H9 (cell line): ENCODE measurements around the gene MLLT3. TPM values are rescaled to one million over a fixed set of nuclear protein-coding genes. Genes with fewer than 3 reads are reported as not detected.

Experiments
- DNase-seq: peaks from one replicate; pipeline ENCODE4 v3.0.0-alpha.2; 2017
- H2AFZ ChIP-seq: one replicate; pipeline ENCODE4 v1.6.1; 2013; ENCODE audit warnings: mild to moderate bottlenecking, low read length, control low read depth, moderate library complexity
- H2AK5ac ChIP-seq: 2 replicates; pipeline ENCODE4 v1.6.1; 2013; ENCODE audit warnings: low read length, control low read depth, mixed read lengths; ENCODE audit not compliant: insufficient read length
- H2BK120ac ChIP-seq: one replicate; pipeline ENCODE4 v1.6.1; 2013; ENCODE audit warnings: low read depth, mild to moderate bottlenecking, low read length, control low read depth, inconsistent platforms; ENCODE audit not compliant: poor library complexity, severe bottlenecking
- H2BK12ac ChIP-seq: 2 replicates; pipeline ENCODE4 v1.6.1; 2013; ENCODE audit warnings: low read length, control low read depth, mixed read lengths, low read depth; ENCODE audit not compliant: insufficient read length
- H2BK15ac ChIP-seq: 2 replicates; pipeline ENCODE4 v1.6.1; 2013; ENCODE audit warnings: low read depth, low read length, control low read depth
- H2BK20ac ChIP-seq: one replicate; pipeline ENCODE4 v1.6.1; 2013; ENCODE audit warnings: low read depth, mild to moderate bottlenecking, low read length, control low read depth, inconsistent platforms; ENCODE audit not compliant: poor library complexity, severe bottlenecking
- H2BK5ac ChIP-seq: 2 replicates; pipeline ENCODE4 v1.6.1; 2013; ENCODE audit warnings: low read length, control low read depth, mixed read lengths; ENCODE audit not compliant: insufficient read length
- H3K14ac ChIP-seq: 2 replicates; pipeline ENCODE4 v1.6.1; 2013; ENCODE audit warnings: low read length, control low read depth; ENCODE audit not compliant: insufficient read depth
- H3K18ac ChIP-seq: 2 replicates; pipeline ENCODE4 v1.6.1; 2013; ENCODE audit warnings: low read depth, mild to moderate bottlenecking, mixed read lengths, low read length, control low read depth; ENCODE audit not compliant: insufficient read length
- H3K23ac ChIP-seq: 2 replicates; pipeline ENCODE4 v1.6.1; 2013; ENCODE audit warnings: low read length, control low read depth, mixed read lengths, low read depth; ENCODE audit not compliant: insufficient read length
- H3K23me2 ChIP-seq: 2 replicates; pipeline ENCODE4 v1.6.1; 2013; ENCODE audit warnings: low read depth, mild to moderate bottlenecking, mixed read lengths, low read length, control low read depth; ENCODE audit not compliant: insufficient read length, poor library complexity, severe bottlenecking
- H3K27ac ChIP-seq: 2 replicates; pipeline ENCODE4 v1.5.1; 2013; ENCODE audit warnings: low read length, control low read depth, mixed read lengths, low read depth; ENCODE audit not compliant: insufficient read length
- H3K27me3 ChIP-seq: 2 replicates; pipeline ENCODE4 v1.6.1; 2013; ENCODE audit warnings: low read length, control low read depth, inconsistent platforms; ENCODE audit not compliant: insufficient read depth
- H3K4ac ChIP-seq: 2 replicates; pipeline ENCODE4 v1.6.1; 2013; ENCODE audit warnings: low read depth, mild to moderate bottlenecking, control low read depth, inconsistent platforms, low read length, moderate library complexity
- H3K4me1 ChIP-seq: 2 replicates; pipeline ENCODE4 v1.6.1; 2013; ENCODE audit warnings: low read length, control low read depth, inconsistent platforms; ENCODE audit not compliant: insufficient read depth
- H3K4me2 ChIP-seq: 2 replicates; pipeline ENCODE4 v1.6.1; 2013; ENCODE audit warnings: low read length, control low read depth, mixed read lengths; ENCODE audit not compliant: insufficient read length, insufficient read depth
- H3K56ac ChIP-seq: 2 replicates; pipeline ENCODE4 v1.6.1; 2013; ENCODE audit warnings: low read depth, mild to moderate bottlenecking, mixed read lengths, low read length, control low read depth; ENCODE audit not compliant: insufficient read length
- H3K79me1 ChIP-seq: 2 replicates; pipeline ENCODE4 v1.6.1; 2013; ENCODE audit warnings: low read depth, mild to moderate bottlenecking, moderate library complexity, low read length, control low read depth, inconsistent platforms; ENCODE audit not compliant: insufficient read depth, poor library complexity, severe bottlenecking
- H3K79me2 ChIP-seq: 2 replicates; pipeline ENCODE4 v1.6.1; 2013; ENCODE audit warnings: low read length, control low read depth, inconsistent platforms; ENCODE audit not compliant: insufficient read depth
- H3K9ac ChIP-seq: 2 replicates; pipeline ENCODE4 v1.6.1; 2013; ENCODE audit warnings: low read length, control low read depth, mixed read lengths; ENCODE audit not compliant: insufficient read length; ENCODE audit errors: extremely low read depth
- H3K9me3 ChIP-seq: one replicate; pipeline ENCODE4 v1.6.1; 2013; ENCODE audit warnings: low read depth, low read length, inconsistent platforms; ENCODE audit not compliant: control insufficient read depth
- H3T11ph ChIP-seq: one replicate; pipeline ENCODE4 v1.6.1; 2013; ENCODE audit warnings: mild to moderate bottlenecking, low read length, control low read depth, inconsistent platforms
- H4K20me1 ChIP-seq: one replicate; pipeline ENCODE4 v1.6.1; 2013; ENCODE audit not compliant: control insufficient read depth, insufficient read length, insufficient read depth
- H4K5ac ChIP-seq: 2 replicates; pipeline ENCODE4 v1.6.1; 2013; ENCODE audit warnings: low read depth, mild to moderate bottlenecking, mixed read lengths, low read length, control low read depth; ENCODE audit not compliant: insufficient read length
- H4K8ac ChIP-seq: replicated peaks from 2 replicates; pipeline ENCODE4 v1.6.1; 2013; ENCODE audit warnings: low read length, control low read depth, mixed read lengths, low read depth; ENCODE audit not compliant: insufficient read length
- H4K91ac ChIP-seq: 2 replicates; pipeline ENCODE4 v1.6.1; 2013; ENCODE audit warnings: low read depth, mild to moderate bottlenecking, moderate library complexity, mixed read lengths, low read length, control low read depth; ENCODE audit not compliant: insufficient read length
- H3K27ac Mint-ChIP-seq, 3 experiments: 2 replicates in 2 of 3; 3 replicates in 1 of 3; pipeline ENCODE4 v1.8.0; 2020 to 2021; ENCODE audit warnings: mixed read lengths in 3 of 3, mild to moderate bottlenecking in 1 of 3, moderate library complexity in 1 of 3
- H3K27me3 Mint-ChIP-seq: 2 replicates; pipeline ENCODE4 v1.8.0; 2021; ENCODE audit warnings: low read depth, mild to moderate bottlenecking, moderate library complexity, mixed read lengths
- H3K36me3 Mint-ChIP-seq, 3 experiments: 2 replicates in 2 of 3; 3 replicates in 1 of 3; pipeline ENCODE4 v1.8.0; 2020 to 2021; ENCODE audit warnings: low read depth in 3 of 3, mixed read lengths in 3 of 3; ENCODE audit not compliant: insufficient read depth in 1 of 3
- H3K4me1 Mint-ChIP-seq, 2 experiments: 2 replicates each; pipeline ENCODE4 v1.8.0; 2020; ENCODE audit warnings: mixed read lengths in 2 of 2
- H3K4me3 Mint-ChIP-seq, 2 experiments: 2 replicates in 1 of 2; 3 replicates in 1 of 2; pipeline ENCODE4 v1.8.0; 2020 to 2021; ENCODE audit warnings: mild to moderate bottlenecking in 2 of 2, mixed read lengths in 2 of 2, moderate library complexity in 1 of 2
- H3K9me3 Mint-ChIP-seq, 2 experiments: 2 replicates in 1 of 2; 3 replicates in 1 of 2; pipeline ENCODE4 v1.8.0; 2020; ENCODE audit warnings: mild to moderate bottlenecking in 2 of 2, mixed read lengths in 2 of 2, moderate library complexity in 1 of 2
- CTCF ChIP-seq: fragments of 200-600 bp; sonication (generic); conservative IDR thresholded peaks from 3 replicates; pipeline ENCODE4 v1.8.0; 2021; ENCODE audit warnings: antibody characterized with exemption, mild to moderate bottlenecking
- WGBS: extraction: QIAGEN DNeasy Blood & Tissue Kit; methylation state at CpG from one replicate; pipeline ENCODE4 v1.1.7; 2013; ENCODE audit warnings: missing lambda C conversion rate, low lambda C conversion rate, mixed read lengths; ENCODE audit not compliant: insufficient read length; ENCODE audit errors: extremely low coverage; 5-methylcytosine and 5-hydroxymethylcytosine counted together
- total RNA-seq: library from RNA; stranded (reverse); gene quantifications from 2 replicates; pipeline ENCODE4 v1.2.1, GENCODE V29; 2021

MLLT3 gene
- total RNA-seq, 1 experiment from 2014 or later, result 3.9 TPM

- no peak for DNase-seq
Measured at GRCh38 chr9:20310024-20310423, 312.3 kb downstream of the MLLT3 start.

More at GRCh38 chr9:20310024-20310423, 312.3 kb downstream of the MLLT3 start:
- no peak overlapping the region for H3K4ac ChIP-seq
- H4K20me1 ChIP-seq, result no peaks in the 10 kb centered on the region
- H3K27ac ChIP-seq, result no peak overlapping the region
- H3K79me1 ChIP-seq, result no peaks in the 10 kb centered on the region
- H3K14ac ChIP-seq, result no peak overlapping the region
- no peak overlapping the region for H4K91ac ChIP-seq
- Mint-ChIP-seq H3K36me3 (peaks cover 0 to 10% (median 4%) of the 10 kb centered on the region in 3 experiments; a peak in 4 of 7 replicates), H3K9me3 (no peaks in the 10 kb centered on the region; a peak in 1 of 5 replicates), H3K27me3 (peaks cover 10% of the 10 kb centered on the region), H3K4me3 (no peak overlapping the region), H3K27ac (no peak overlapping the region), H3K4me1 (peaks cover 29 to 32% of the 10 kb centered on the region in 2 experiments)
- H3K18ac ChIP-seq, result no peak overlapping the region
- H3K23ac ChIP-seq, result no peak overlapping the region
- H4K5ac ChIP-seq, result no peak overlapping the region
- H2BK20ac ChIP-seq, result no peak overlapping the region
- no peak for TF ChIP-seq CTCF
- peaks cover 8% of the 10 kb centered on the region for H3K4me1 ChIP-seq
- no peak overlapping the region for H3T11ph ChIP-seq
- no peaks in the 10 kb centered on the region for H3K27me3 ChIP-seq
- H3K79me2 ChIP-seq, result no peaks in the 10 kb centered on the region
- no peak overlapping the region for H3K4me2 ChIP-seq
- H3K56ac ChIP-seq, result no peak overlapping the region
- no peak overlapping the region for H4K8ac ChIP-seq
- no peak overlapping the region for H2BK120ac ChIP-seq
- no peaks in the 10 kb centered on the region for H3K9me3 ChIP-seq
- no peak overlapping the region for H2BK5ac ChIP-seq
- H2AK5ac ChIP-seq, result no peak overlapping the region
- no peak overlapping the region for H2BK15ac ChIP-seq
- WGBS, result no CpG with 5 or more reads among the region's 2 CpGs
- H2AFZ ChIP-seq, result no peak overlapping the region
- no peaks in the 10 kb centered on the region for H3K23me2 ChIP-seq
- no peak overlapping the region for H2BK12ac ChIP-seq
- no peak overlapping the region for H3K9ac ChIP-seq
